ENCODE measurements around the gene LUZP4.
A peak's percentile ranks its signal among the peaks of the same experiment; 100 is the strongest.
"Not testable (repeated sequence)": the region's sequence is repeated elsewhere in the genome, so short reads cannot be mapped to it uniquely, and the experiment has no call there.

Gene LUZP4

GRCh38 chrX:115337491-115338144 is 48.1 kb downstream of the LUZP4 start:
- DNase-seq (ENCODE audit: low read depth in 2 of 2), result peak; percentile 84

GRCh38 chrX:115339441-115340025 is 50.0 kb downstream of the LUZP4 start:
- DNase-seq (ENCODE audit: low read depth in 2 of 2), result no peak

GRCh38 chrX:115341421-115341820 is 51.9 kb downstream of the LUZP4 start:
- no peak for DNase-seq (ENCODE audit: low read depth in 2 of 2)

GRCh38 chrX:115344885-115345614 is 55.5 kb downstream of the LUZP4 start:
- peak; percentile 93 to 94 for DNase-seq (ENCODE audit: low read depth in 2 of 2)

GRCh38 chrX:115345615-115346014 is 56.1 kb downstream of the LUZP4 start:
- DNase-seq (ENCODE audit: low read depth in 2 of 2), result no peak

- DNase-seq (ENCODE audit: low read depth in 2 of 2), result not testable (repeated sequence)
These were observed 57.2 kb downstream of the LUZP4 start for GRCh38 chrX:115346738-115347137.

GRCh38 chrX:115348446-115349225 is 59.1 kb downstream of the LUZP4 start:
- no peak for DNase-seq (ENCODE audit: low read depth in 2 of 2)

GRCh38 chrX:115350711-115351381 is 61.3 kb downstream of the LUZP4 start:
- DNase-seq (ENCODE audit: low read depth in 2 of 2), result peak; percentile 61 to 65

GRCh38 chrX:115356369-115356768 is 66.9 kb downstream of the LUZP4 start:
- no peak for DNase-seq (ENCODE audit: low read depth in 2 of 2)
